CD4-positive, alpha-beta T cell treated with Interleukin-2 at 100 ng/mL for 4 hours (primary cell): ENCODE results near the gene CA5A.
A peak's percentile ranks its signal among the peaks of the same experiment; 100 is the strongest.
"Not testable (repeated sequence)": the region's sequence is repeated elsewhere in the genome, so short reads cannot be mapped to it uniquely, and the experiment has no call there.

Experiments
- DNase-seq: peaks from one replicate; pipeline ENCODE4 v3.0.0-alpha.2; 2020; ENCODE audit warnings: low spot score

The CA5A gene

DNA sequence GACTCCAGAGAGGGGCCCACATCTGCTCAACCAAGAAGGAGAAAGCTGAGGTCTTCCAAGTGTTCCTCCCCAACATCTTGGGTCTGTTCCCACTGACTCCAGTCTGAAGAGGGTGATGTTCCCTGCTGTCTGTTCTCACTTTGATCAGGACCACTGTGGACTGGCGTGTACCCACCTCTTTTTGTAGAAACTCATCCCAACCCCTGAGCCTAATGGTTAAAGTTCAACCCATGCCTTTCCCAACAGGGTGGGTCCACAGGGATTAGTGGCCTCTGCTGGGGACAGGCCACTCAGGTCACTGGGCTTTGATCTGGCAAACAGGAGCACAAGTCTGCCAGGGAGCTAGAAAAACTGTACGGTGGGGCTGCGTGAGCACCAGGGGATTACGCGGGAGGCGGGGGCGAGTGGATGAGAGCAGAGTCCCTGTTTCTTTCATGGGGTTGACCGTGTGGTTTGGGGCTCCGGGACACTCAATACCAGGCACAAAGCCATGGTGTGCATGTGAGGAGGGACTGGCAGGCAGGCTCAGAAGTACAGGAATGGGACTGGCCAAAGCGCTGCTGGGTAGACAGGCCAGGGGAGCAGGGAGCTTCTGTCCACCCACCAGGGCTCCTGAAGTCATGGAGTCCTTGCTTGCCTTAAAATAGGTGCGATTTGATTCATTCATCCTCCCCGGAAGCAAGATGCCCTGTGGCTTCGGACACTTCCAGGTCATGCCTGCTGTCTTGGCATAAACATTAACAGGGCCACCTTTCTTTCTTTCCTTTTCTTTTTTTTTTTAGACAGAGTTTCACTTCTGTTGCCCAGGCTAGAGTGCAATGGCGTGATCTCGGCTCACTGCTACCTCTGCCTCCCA lies at the start of gene CA5A:
CA5A (minus strand) TSS at position 155 of the 856 bp plus-strand sequence; CDS start at position 76, 79 bp downstream.
- DNase-seq: no peak

DNA sequence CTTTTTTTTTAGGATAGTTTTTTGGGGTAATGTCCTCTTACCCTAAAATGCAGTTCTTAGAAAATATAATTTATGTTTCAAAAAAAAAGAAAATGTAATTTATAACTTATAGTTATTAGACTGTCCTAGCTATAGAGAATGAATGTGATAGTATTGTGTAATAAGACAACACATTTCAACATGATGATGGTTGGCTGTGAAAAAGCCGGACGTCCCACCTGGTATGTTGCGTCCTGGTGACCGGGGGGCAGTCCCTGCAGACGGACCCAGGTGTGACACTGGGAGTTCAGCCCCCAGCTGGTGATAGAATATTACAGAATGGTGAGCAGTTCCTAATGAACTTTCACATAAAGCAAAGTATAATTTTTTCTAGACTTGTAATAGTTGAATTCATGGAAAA lies 49.2 kb upstream of the CA5A start:
- DNase-seq: not testable (repeated sequence)

GRCh38 chr16:87984632-87985267 lies 48.4 kb upstream of the CA5A start:
- DNase-seq: no peak

DNA sequence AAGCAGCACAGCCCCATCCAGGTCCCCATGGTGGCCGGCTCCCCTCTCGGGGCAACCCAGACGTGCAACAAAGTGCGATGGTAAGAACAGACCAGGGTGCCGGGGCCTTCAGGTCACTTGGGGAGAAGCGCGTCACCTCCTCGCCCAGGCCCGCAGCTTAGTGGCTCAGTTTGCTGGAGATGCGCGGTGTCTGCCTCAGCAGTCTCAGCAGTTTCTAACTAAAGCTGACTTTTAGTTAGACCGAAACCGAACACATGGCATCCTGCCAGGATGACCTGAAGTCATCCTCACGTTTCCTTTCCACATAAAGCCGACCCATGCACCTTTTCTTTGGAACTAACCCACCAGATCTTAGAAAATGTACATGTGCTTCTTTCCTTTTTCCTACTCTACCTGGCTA lies 47.9 kb upstream of the CA5A start:
- DNase-seq: not testable (repeated sequence)

- not testable (repeated sequence) for DNase-seq
These were observed 47.4 kb upstream of the CA5A start for GRCh38 chr16:87983737-87984097.

DNA sequence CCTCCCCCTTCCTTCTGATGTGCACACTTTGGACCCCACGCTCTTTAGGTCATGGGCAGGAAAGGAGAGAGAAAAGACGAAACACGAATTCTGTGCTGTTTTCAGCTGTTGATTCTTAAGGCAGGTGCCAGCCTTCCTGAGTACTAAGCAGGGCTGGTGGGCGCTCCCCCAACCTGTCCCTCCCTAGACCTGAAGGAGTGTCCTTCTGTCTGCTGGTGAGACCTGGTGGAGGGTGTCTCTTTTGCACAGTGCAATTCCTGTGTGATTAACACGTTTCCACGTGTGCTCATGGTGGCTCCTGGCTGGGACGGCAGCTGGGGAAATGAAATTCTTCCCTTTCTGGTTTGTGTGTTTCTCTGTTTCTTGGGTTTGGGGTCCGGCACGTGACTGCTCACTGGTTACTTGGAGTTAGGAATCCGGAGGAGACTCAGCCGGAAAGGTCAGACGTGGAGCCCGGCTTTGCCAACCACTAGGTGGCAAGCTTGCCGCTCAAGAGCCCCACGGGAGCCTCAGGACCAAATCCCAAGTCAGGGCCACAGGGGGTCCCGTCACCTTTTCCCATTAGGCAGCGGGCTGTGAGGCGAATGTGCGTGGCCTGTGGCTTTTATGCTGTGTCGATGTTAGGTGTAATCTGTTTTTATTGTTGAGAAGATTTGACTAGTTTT lies 46.9 kb upstream of the CA5A start:
- not testable (repeated sequence) for DNase-seq

DNA sequence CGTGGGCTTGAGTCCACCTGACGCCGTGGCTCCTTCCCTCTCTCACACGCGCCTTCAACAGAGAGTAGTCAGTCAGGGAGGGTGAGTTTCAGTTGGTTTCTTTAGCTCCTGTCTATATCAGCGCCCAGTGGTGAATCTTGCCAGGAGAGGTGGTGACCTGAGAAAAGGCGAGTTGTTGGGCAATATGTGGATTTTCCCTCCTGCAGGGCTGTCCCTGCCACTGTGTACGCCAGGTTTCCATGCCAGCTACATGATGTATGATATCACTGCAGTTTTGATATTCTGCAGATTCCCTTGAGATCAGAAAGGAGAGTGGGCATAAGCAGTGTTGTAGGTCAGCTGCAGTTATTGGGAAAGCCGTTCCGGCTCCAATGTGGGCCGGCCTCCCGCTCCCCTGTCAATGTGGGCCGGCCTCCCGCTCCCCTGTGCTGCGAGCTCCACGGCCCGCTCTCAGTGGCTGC lies 46.3 kb upstream of the CA5A start:
- DNase-seq: no peak

- DNase-seq: peak; percentile 10
These were observed 45.0 kb upstream of the CA5A start for GRCh38 chr16:87981376-87981775.

- not testable (repeated sequence) for DNase-seq
These were observed 43.7 kb upstream of the CA5A start for GRCh38 chr16:87979911-87980630.

GRCh38 chr16:87979352-87979751 lies 43.0 kb upstream of the CA5A start:
- DNase-seq: no peak

DNA sequence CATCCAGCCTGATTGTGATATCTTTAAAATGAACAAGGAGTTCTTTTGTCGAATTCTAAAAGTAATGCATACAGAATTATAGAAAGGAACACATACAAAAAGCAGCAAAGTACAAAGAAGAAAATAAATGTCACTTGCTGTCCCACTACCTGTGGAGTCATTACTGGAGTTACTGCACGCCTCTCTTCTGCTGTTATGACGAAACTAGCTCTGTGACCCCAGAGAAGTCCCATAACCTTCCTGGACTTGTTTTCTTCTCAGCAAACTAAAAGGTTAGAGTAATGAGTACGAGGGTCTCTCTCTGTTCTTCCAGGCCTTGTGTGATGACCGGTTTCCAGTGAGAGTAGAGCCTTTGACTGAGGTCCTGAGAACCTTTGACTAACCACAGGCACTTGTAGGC lies 41.8 kb upstream of the CA5A start:
- DNase-seq: no peak

GRCh38 chr16:87976665-87977064 lies 40.3 kb upstream of the CA5A start:
- no peak for DNase-seq

DNA sequence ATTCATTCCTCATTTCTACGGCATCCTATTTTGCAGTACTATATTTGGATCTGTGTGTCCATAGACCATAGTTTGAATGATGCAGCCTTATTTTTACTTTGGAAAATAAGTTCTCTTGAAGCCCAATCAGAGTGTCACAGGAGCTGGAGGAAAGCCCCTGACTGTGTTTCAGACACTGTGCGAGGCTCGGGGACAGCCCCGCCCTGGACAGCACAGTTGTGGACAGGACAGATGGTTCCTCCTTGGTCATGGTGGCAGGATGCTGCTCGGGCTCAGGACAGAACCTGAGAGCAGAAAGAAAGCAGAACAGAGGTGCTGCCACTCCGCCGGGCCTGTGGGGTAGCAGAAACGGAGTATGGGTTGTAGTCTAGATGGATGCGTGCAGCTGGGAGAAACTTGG lies 37.8 kb upstream of the CA5A start:
- DNase-seq: no peak

DNA sequence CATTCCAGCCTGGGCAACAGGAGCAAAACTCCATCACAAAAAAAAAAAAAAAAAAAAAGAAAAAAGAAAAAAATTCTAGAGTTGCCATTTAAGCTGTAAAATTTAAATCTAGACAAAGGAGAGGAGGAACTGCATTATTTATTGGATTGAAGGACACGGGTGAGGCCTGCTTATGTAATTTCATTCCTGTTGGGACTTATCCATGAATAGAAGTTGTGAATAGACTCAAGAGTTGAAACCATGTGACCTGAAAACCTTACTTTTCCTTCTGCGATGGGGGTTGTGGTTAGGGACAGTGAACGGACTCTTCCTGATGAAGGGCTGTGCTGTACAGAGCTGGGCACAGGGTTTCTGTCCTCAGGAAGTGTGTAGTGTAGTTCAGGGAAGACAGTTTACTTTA lies 37.4 kb upstream of the CA5A start:
- DNase-seq: no peak

DNA sequence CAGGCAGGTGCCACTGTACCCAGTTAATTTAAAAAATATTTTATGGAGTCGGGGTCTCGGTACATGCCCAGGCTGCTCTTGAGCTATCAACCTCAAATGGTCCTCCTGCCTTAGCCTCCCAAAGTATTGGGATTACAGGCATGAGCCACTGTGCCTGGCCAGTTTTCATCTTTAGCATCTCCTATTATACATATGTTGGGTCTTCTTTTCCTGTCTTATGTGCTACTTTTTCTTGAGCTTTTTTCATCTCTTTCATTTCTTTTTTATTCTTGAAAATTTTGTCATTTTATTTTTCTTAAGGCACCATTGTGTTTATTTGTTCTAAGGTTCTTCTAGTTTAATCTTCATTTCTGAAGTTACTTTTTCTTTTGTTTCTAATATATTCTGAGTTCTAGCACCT lies 35.6 kb upstream of the CA5A start:
- no peak for DNase-seq

GRCh38 chr16:87970186-87970585 lies 33.9 kb upstream of the CA5A start:
- no peak for DNase-seq

GRCh38 chr16:87968541-87968940 lies 32.2 kb upstream of the CA5A start:
- DNase-seq: no peak

DNA sequence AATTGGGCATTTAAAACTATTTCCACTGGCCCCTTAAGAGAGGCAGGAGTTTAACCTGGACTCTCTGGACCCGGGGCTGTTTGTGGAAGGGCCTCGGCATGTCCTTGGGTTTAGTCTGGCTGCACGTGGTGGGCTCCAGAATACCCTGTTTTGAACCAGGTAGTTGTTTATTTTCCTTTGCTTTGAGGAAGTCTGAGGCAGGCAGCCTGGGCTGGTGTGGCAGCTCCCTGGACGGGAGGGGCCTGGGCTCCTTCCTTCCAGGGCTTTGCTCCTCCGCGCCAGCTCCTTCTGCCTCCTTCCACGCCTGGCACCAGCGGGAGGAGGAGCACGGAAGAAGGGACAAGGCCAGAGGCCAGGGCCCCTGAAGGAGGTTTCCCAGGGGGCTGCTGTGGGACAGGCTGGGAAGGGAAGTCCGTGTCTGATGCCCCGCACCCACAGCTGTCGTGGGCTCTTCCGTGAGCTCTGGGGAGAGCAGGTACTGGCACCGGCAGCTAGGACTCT lies 30.4 kb upstream of the CA5A start:
- DNase-seq: no peak

GRCh38 chr16:87966064-87966645 lies 29.8 kb upstream of the CA5A start:
- no peak for DNase-seq

DNA sequence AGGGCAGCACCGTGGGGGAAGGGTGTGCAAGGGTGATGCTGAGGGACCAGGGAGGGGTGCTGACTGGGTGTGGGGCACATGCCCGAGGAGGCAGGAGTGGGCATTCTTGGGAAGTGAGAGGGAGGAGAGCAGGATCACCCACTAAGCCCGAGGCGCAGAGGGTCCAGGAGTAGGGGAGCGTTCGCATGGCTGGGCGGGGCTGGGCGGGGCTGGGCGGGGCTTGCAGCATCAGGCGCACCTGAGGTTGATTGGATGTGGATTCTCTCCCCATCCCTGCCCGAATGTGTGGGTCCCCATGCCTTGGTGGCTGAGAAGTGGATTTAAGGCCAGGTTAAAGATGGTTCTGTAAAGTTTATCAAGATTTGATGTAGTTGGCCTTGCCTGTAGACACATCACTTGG lies 29.1 kb upstream of the CA5A start:
- DNase-seq: no peak

GRCh38 chr16:87964049-87964659 lies 27.8 kb upstream of the CA5A start:
- DNase-seq: no peak
